H1 (cell line): ENCODE data around the gene GPC3. TPM values are rescaled to one million over a fixed set of nuclear protein-coding genes. Genes with fewer than 3 reads are reported as not detected.

Source experiments
- KDM1A ChIP-seq: fragments of 200-600, 300-600 bp; sonication (generic); IDR thresholded peaks from 2 replicates; pipeline ENCODE4 v1.7.1; 2016; ENCODE audit warnings: mild to moderate bottlenecking, low read length, borderline replicate concordance
- ZNF274 ChIP-seq: IDR thresholded peaks from 2 replicates; pipeline ENCODE4 v1.7.0; 2012; ENCODE audit warnings: low read length, borderline replicate concordance; ENCODE audit errors: extremely low read depth
- polyA plus RNA-seq, 7 experiments: library from polyadenylated mRNA; depleted of rRNA in 3 of 7; stranded (reverse) in 5 of 7; unstranded in 2 of 7; fragments of >200 nt in 5 of 7; fragments of 200-250 nt in 2 of 7; gene quantifications; 1 replicate in 5 of 7; 2 replicates in 1 of 7; 4 replicates in 1 of 7; pipeline versions ENCODE4 v1.2.1 to v1.2.3, GENCODE V29; 2011 to 2013; ENCODE audit warnings: missing spikeins in 2 of 7, mixed read lengths in 2 of 7
- total RNA-seq: library from RNA; stranded (reverse); fragmentation: NEBNext Ultra II Directional; extraction: Animal tissue kit (Norgen Biotek cat#: 25700); gene quantifications from 2 replicates; pipeline ENCODE4 v1.2.1, GENCODE V29; 2021

GPC3 gene
- total and polyA plus RNA-seq, 2 of the 8 experiments (the other 6 are each of a cell fraction or from before 2014, with no cell fraction given) = 64.8 to 71.9 TPM

- TF ChIP-seq KDM1A = no peak
- TF ChIP-seq ZNF274 = no peak
Measured at GRCh38 chrX:133570549-133570948, 414.8 kb downstream of the GPC3 start (continued).
